B cell (primary cell): Measurements from ENCODE around the gene LIF. TPM values are rescaled to one million over a fixed set of nuclear protein-coding genes. Genes with fewer than 3 reads are reported as not detected.

Experiments
- ATAC-seq: fragments of 200-7000 bp; cut with Tn5 transposase; one replicate; pipeline ENCODE4 v1.10.0; 2021; ENCODE audit warnings: low read depth, mild to moderate bottlenecking, moderate number of reproducible peaks, moderate library complexity
- CTCF ChIA-PET: fragments of 350-600 bp; sonication (Branson Sonifier 250); formaldehyde crosslinking; loops from one replicate; lab custom pipeline; 2021; ENCODE audit warnings: antibody characterized with exemption, inconsistent platforms; lab: Charles Lee
- POLR2A ChIA-PET: fragments of 350-600 bp; sonication (Branson Sonifier 250); formaldehyde crosslinking; loops from one replicate; lab custom pipeline; 2021; ENCODE audit warnings: antibody characterized with exemption; lab: Charles Lee
- DNase-seq: peaks from one replicate; pipeline ENCODE4 v3.0.0; 2013
- H2AFZ ChIP-seq: 2 replicates; pipeline ENCODE4 v1.6.1; 2012; ENCODE audit warnings: mild to moderate bottlenecking, low read depth, low read length; ENCODE audit not compliant: insufficient read depth, poor library complexity, severe bottlenecking
- H3K27ac ChIP-seq, 2 donors: 1 replicate in 1 of 2; 2 replicates in 1 of 2; pipeline ENCODE4 v1.5.1; 2012 to 2013; ENCODE audit warnings: low read length in 2 of 2, mild to moderate bottlenecking in 2 of 2, moderate library complexity in 1 of 2
- H3K27me3 ChIP-seq, 4 experiments: fragments of 200-600 bp in 1 of 4; sonication (generic) in 1 of 4; replicated peaks in 1 of 4; 1 replicate in 2 of 4; 2 replicates in 2 of 4; pipeline versions ENCODE4 v1.6.1 to v1.7.0; 2013 to 2016; ENCODE audit warnings: low read length in 3 of 4, mild to moderate bottlenecking in 2 of 4, mixed read lengths in 1 of 4, moderate library complexity in 1 of 4; ENCODE audit not compliant: insufficient read depth in 4 of 4, control insufficient read depth in 3 of 4; ENCODE audit errors: control extremely low read depth in 1 of 4
- H3K36me3 ChIP-seq, 2 experiments: replicated peaks in 1 of 2; 1 replicate in 1 of 2; 2 replicates in 1 of 2; pipeline versions ENCODE4 v1.6.1 to v1.7.1; 2013; ENCODE audit warnings: low read length in 1 of 2; ENCODE audit not compliant: insufficient read depth in 2 of 2, control insufficient read depth in 1 of 2; ENCODE audit errors: control extremely low read depth in 1 of 2, extremely low read depth in 1 of 2
- H3K4me1 ChIP-seq, 2 donors: fragments of 200-600 bp in 1 of 2; sonication (generic) in 1 of 2; 1 replicate in 1 of 2; 2 replicates in 1 of 2; pipeline versions ENCODE4 v1.5.1 to v1.6.1; 2013 to 2017; ENCODE audit warnings: low read length in 2 of 2; ENCODE audit not compliant: control insufficient read depth in 2 of 2, insufficient read depth in 2 of 2
- H3K4me2 ChIP-seq: replicated peaks from 2 replicates; pipeline ENCODE3; 2012; ENCODE audit warnings: mild to moderate bottlenecking, low read depth, low read length; ENCODE audit not compliant: poor library complexity, severe bottlenecking
- H3K4me3 ChIP-seq, 5 experiments: fragments of 200-600 bp in 1 of 5; sonication (generic) in 1 of 5; 1 replicate in 3 of 5; 2 replicates in 2 of 5; pipeline versions ENCODE4 v1.5.1 to v1.7.0; 2011 to 2016; ENCODE audit warnings: low read length in 4 of 5, mild to moderate bottlenecking in 4 of 5, low read depth in 2 of 5, control low read depth in 1 of 5, moderate library complexity in 1 of 5; ENCODE audit not compliant: insufficient read depth in 1 of 5; ENCODE audit errors: control extremely low read depth in 1 of 5, extremely low read depth in 1 of 5
- H3K79me2 ChIP-seq: fragments of 200-600 bp; sonication (generic); one replicate; pipeline ENCODE4 v1.6.0; 2016; ENCODE audit warnings: low read length; ENCODE audit not compliant: control insufficient read depth, insufficient read depth
- H3K9ac ChIP-seq: fragments of 200-600 bp; sonication (generic); 2 replicates; pipeline ENCODE4 v1.6.1; 2017; ENCODE audit warnings: mild to moderate bottlenecking, low read length, moderate library complexity
- H3K9me3 ChIP-seq, 3 donors: one replicate each; pipeline versions ENCODE4 v1.6.1 to v1.7.1; 2013; ENCODE audit warnings: low read length in 2 of 3; ENCODE audit not compliant: control insufficient read depth in 2 of 3, insufficient read depth in 1 of 3; ENCODE audit errors: control extremely low read depth in 1 of 3
- H4K20me1 ChIP-seq: 2 replicates; pipeline ENCODE4 v1.6.0; 2012; ENCODE audit warnings: mild to moderate bottlenecking, low read length; ENCODE audit not compliant: insufficient read depth, control insufficient read depth, poor library complexity, severe bottlenecking
- H3K27ac Mint-ChIP-seq: one replicate; pipeline ENCODE4 v1.8.0; 2021; ENCODE audit warnings: mixed read lengths
- H3K27me3 Mint-ChIP-seq: one replicate; pipeline ENCODE4 v1.8.0; 2021; ENCODE audit warnings: mixed read lengths
- H3K4me1 Mint-ChIP-seq: one replicate; pipeline ENCODE4 v1.8.0; 2021; ENCODE audit warnings: mixed read lengths
- H3K4me3 Mint-ChIP-seq: one replicate; pipeline ENCODE4 v1.8.0; 2021; ENCODE audit warnings: mixed read lengths
- H3K9me3 Mint-ChIP-seq: one replicate; pipeline ENCODE4 v1.8.0; 2022; ENCODE audit warnings: mixed read lengths; ENCODE audit not compliant: insufficient read depth
- CTCF ChIP-seq: fragments of 200-600 bp; IDR thresholded peaks from one replicate; pipeline ENCODE4 v1.8.0; 2022; ENCODE audit warnings: antibody characterized with exemption, mild to moderate bottlenecking
- EZH2 ChIP-seq: IDR thresholded peaks from 2 replicates; pipeline ENCODE4 v1.6.1; 2012; ENCODE audit warnings: borderline replicate concordance, low read depth, mild to moderate bottlenecking, moderate library complexity, low read length; ENCODE audit not compliant: insufficient read depth, poor library complexity, severe bottlenecking
- WGBS: methylation state at CpG from one replicate; pipeline ENCODE4 v1.1.5; 2013; ENCODE audit warnings: missing lambda C conversion rate; ENCODE audit not compliant: insufficient coverage; 5-methylcytosine and 5-hydroxymethylcytosine counted together
- intact Hi-C: fragments of 100-400 bp; cut with micrococcal nuclease; formaldehyde crosslinking; loops from one replicate; pipeline ENCODE4 v1.10.0; 2022
- polyA plus RNA-seq: library from polyadenylated mRNA; depleted of rRNA; stranded (reverse); fragments of >200 nt; gene quantifications from 2 replicates; pipeline ENCODE4 v1.2.3, GENCODE V29; 2012
- total RNA-seq, 2 donors: library from RNA; stranded (reverse); fragments of 120-200 nt in 1 of 2; gene quantifications; 1 replicate in 1 of 2; 2 replicates in 1 of 2; pipeline versions ENCODE4 v1.2.3 to v1.2.4, GENCODE V29; 2013 to 2022

LIF gene
- total and polyA plus RNA-seq, 2 donors (not counting 1 experiment from before 2014, with no cell fraction given), result 0.47 TPM; not detected in 1

- H3K27ac Mint-ChIP-seq, result no peak overlapping the region
- no peak overlapping the region for H3K27ac ChIP-seq
- H3K4me1 Mint-ChIP-seq, result no peaks in the 10 kb centered on the region
- DNase-seq (no peak), ATAC-seq (no peak)
- no peaks in the 10 kb centered on the region for H3K36me3 ChIP-seq
- H4K20me1 ChIP-seq, result no peaks in the 10 kb centered on the region
- no peak overlapping the region for H3K4me3 ChIP-seq
- no peaks in the 10 kb centered on the region for H3K4me1 ChIP-seq
- H3K9me3 ChIP-seq, result no peaks in the 10 kb centered on the region
- ChIA-PET POLR2A (no interaction called here), CTCF (interaction anchor here (0.6 kb wide), 1 partner anchor 75 kb away, joined by 3 read pairs; no protein-coding TSS in a partner anchor)
- no peak overlapping the region for H2AFZ ChIP-seq
- no peak overlapping the region for H3K4me2 ChIP-seq
- H3K9me3 Mint-ChIP-seq, result no peaks in the 10 kb centered on the region
- no peaks in the 10 kb centered on the region for H3K27me3 ChIP-seq
- intact Hi-C loops, result no loop called here
- no peak overlapping the region for H3K4me3 Mint-ChIP-seq
- H3K79me2 ChIP-seq, result no peaks in the 10 kb centered on the region
- no peak for TF ChIP-seq EZH2
- TF ChIP-seq CTCF, result no peak
- peaks cover 15% of the 10 kb centered on the region for H3K27me3 Mint-ChIP-seq
- H3K9ac ChIP-seq, result no peak overlapping the region
- 79% methylated on average over 24 of the region's 26 CpGs for WGBS
Measured at GRCh38 chr22:30208631-30209603, 37.6 kb downstream of the LIF start.

- no peak overlapping the region for H3K27ac ChIP-seq
- DNase-seq (no peak), ATAC-seq (no peak)
- H3K4me1 ChIP-seq, result no peaks in the 10 kb centered on the region
- POLR2A ChIA-PET, result no interaction called here
- no peak overlapping the region for H3K4me3 Mint-ChIP-seq
- no peak for TF ChIP-seq CTCF
- no peak for TF ChIP-seq EZH2
- H3K27me3 Mint-ChIP-seq, result peaks cover 4% of the 10 kb centered on the region
- H3K9me3 Mint-ChIP-seq, result no peaks in the 10 kb centered on the region
- H3K4me3 ChIP-seq, result no peak overlapping the region
- no peaks in the 10 kb centered on the region for H3K79me2 ChIP-seq
- no peak overlapping the region for H2AFZ ChIP-seq
- intact Hi-C loops, result no loop called here
- H3K4me2 ChIP-seq, result no peak overlapping the region
- H3K27ac Mint-ChIP-seq, result no peak overlapping the region
- CTCF ChIA-PET, result no interaction called here
- no peaks in the 10 kb centered on the region for H3K9me3 ChIP-seq
- 92% methylated on average over 9 of the region's 16 CpGs for WGBS
- H3K27me3 ChIP-seq, result no peaks in the 10 kb centered on the region
- H3K4me1 Mint-ChIP-seq, result no peaks in the 10 kb centered on the region
- no peaks in the 10 kb centered on the region for H3K36me3 ChIP-seq
- no peak overlapping the region for H3K9ac ChIP-seq
- no peaks in the 10 kb centered on the region for H4K20me1 ChIP-seq
Measured at GRCh38 chr22:30206944-30207343, 39.6 kb downstream of the LIF start.
